Activated naive CD8-positive, alpha-beta T cell (primary cell): ENCODE results near the gene CKAP2.
"Not testable (repeated sequence)": the region's sequence is repeated elsewhere in the genome, so short reads cannot be mapped to it uniquely, and the experiment has no call there.

Source experiments
- H3K27ac Mint-ChIP-seq: one replicate; pipeline ENCODE4 v1.8.0; 2021; ENCODE audit warnings: mixed read lengths
- H3K27me3 Mint-ChIP-seq: one replicate; pipeline ENCODE4 v1.8.0; 2021; ENCODE audit warnings: mixed read lengths
- H3K36me3 Mint-ChIP-seq: one replicate; pipeline ENCODE4 v1.8.0; 2021; ENCODE audit warnings: mixed read lengths
- H3K4me1 Mint-ChIP-seq: one replicate; pipeline ENCODE4 v1.8.0; 2021; ENCODE audit warnings: low read depth, mixed read lengths
- H3K4me3 Mint-ChIP-seq: one replicate; pipeline ENCODE4 v1.8.0; 2021; ENCODE audit warnings: mild to moderate bottlenecking, mixed read lengths
- H3K9me3 Mint-ChIP-seq: one replicate; pipeline ENCODE4 v1.8.0; 2021; ENCODE audit warnings: low read depth, mixed read lengths

Gene CKAP2

DNA sequence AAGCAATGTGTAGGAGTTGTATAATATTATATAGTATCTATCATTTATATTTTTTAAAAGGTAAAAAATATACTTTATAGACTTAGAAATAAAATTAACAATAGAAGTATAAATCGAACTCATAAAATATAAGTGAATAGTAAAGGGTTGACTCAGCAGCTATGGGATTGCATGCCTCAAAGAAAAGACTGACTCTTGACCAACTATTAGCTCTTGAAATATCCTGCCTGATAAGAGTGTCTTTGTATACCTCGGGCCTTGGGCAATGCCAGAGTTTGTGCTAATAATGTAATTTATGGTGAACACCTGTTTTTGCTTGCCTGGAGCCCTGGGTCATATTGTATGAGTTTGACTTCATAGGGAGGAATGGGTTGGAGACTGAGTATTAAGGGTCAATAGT lies 31.8 kb downstream of the CKAP2 start:
- H3K36me3 Mint-ChIP-seq, H3K27ac Mint-ChIP-seq, H3K4me1 Mint-ChIP-seq, H3K9me3 Mint-ChIP-seq, H3K27me3 Mint-ChIP-seq, H3K4me3 Mint-ChIP-seq: not testable (repeated sequence)

DNA sequence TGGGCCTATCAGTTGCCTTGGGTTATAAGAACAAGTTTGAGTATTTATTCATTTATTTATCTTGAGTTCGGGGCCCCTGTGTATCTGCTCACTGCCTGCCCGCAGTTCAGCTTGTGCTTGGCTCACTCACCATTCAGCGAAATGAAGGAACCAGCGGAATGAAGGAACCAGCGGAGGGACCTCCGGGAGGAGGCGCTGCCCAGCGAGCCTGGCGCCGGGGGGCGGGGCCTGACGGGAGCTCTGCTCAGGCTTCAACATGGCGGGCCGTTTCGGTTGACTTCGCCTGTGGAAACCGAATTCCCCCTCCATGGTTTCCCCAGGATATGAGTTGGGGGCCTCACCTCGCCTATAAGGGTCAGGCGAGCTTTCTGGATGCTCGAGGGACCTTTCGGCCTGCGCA lies 33.5 kb downstream of the CKAP2 start:
- not testable (repeated sequence) for H3K27ac Mint-ChIP-seq, H3K27me3 Mint-ChIP-seq, H3K4me1 Mint-ChIP-seq, H3K36me3 Mint-ChIP-seq, H3K4me3 Mint-ChIP-seq, H3K9me3 Mint-ChIP-seq

DNA sequence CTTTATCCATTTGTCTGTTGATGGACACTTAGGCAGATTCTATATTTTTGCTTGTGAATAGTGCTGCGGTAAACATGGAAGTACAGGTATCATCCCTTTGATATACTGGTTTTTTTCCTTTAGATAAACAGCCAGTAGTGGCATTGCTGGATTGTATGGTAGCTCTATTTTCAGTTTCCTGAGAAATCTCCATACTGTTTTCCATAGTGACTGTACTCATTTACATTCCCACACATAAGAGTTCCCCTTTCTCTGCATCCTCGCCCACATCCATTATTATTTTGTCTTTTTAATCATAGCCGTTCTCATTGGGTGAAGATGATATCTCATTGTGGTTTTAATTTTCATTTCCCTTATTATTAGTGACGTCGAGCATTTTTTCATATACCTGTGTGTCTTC lies 35.7 kb downstream of the CKAP2 start:
- H3K4me3 Mint-ChIP-seq, H3K27ac Mint-ChIP-seq, H3K4me1 Mint-ChIP-seq, H3K36me3 Mint-ChIP-seq, H3K9me3 Mint-ChIP-seq, H3K27me3 Mint-ChIP-seq: not testable (repeated sequence)

DNA sequence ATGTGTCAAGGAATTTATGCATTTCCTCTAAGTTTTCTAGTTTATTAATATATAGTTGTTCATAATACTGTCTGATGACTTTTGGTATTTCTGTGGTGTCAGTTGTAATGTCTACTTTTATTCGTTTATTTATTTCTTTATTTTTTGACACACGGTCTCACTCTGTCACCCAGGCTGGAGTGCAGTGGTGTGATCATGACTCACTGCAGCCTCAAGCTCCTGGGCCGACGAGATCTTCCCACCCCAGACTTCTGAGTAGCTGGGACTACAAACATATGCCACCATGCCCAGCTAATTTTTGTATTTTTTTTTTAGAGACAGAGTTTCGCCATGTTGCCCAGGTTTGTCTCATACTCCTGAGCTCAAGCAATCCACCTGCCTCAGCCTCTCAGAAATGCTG lies 39.0 kb downstream of the CKAP2 start:
- H3K4me3 Mint-ChIP-seq, H3K27ac Mint-ChIP-seq, H3K27me3 Mint-ChIP-seq, H3K36me3 Mint-ChIP-seq, H3K4me1 Mint-ChIP-seq, H3K9me3 Mint-ChIP-seq: not testable (repeated sequence)

DNA sequence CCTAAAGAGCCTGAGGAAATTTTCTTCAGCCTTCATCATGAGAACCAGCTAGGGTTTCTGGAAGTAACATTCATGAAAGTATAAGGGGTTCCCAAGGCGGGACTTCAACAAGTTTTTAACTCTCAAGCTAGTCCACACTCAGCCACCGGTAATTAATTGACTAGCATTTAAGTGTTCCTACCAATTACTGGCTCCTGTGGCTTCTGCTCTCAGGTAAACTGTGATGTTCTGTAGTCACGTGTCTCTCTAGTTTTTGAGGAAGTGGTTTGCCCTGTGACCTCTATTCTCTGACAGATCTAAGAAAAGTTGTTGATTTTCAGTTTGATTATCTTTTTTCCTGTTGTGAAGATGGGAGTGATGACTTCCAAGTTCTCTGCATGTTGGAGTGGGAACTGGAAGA lies 42.7 kb downstream of the CKAP2 start:
- not testable (repeated sequence) for H3K27me3 Mint-ChIP-seq, H3K4me1 Mint-ChIP-seq, H3K27ac Mint-ChIP-seq, H3K36me3 Mint-ChIP-seq, H3K9me3 Mint-ChIP-seq, H3K4me3 Mint-ChIP-seq

DNA sequence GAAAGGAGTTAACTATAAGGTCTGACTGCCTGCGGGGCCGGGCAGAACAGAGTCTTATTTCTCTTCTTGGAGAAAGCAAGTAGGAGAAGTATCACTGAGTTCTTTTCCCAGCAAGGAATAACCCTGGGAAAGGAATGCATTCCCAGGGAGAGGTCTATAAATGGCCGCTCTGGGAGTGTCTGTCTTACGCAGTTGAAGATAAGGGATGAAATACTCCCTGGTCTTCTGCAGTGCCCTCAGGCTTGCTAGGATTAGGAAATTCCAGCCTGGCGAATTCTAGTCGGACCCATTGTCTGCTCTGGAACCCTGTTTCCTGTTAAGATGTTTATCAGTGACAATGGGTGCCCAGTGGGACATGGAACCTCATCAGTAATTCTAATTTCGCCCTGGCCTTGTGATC lies 47.0 kb downstream of the CKAP2 start:
- not testable (repeated sequence) for H3K36me3 Mint-ChIP-seq, H3K9me3 Mint-ChIP-seq, H3K4me3 Mint-ChIP-seq, H3K4me1 Mint-ChIP-seq, H3K27ac Mint-ChIP-seq, H3K27me3 Mint-ChIP-seq

DNA sequence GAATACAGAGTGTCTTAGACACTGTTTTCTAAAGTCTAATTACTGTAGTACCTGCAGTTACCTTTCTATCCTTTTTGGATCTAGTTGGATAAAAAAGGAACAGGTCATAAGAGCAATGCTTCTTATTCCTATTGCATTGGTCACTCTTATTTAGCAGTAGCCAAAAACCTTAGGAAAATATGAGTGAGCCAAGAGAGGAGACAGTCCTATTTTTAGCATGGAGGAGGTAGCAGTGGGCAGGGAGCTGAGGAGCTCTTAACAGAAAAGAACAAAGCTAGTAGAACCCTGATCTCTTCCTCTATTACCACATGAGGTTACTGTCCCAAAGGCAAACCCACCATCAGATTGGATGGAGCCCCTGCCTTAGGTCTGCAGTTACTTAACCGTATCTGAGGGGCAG lies 50.6 kb downstream of the CKAP2 start:
- H3K4me1 Mint-ChIP-seq, H3K27ac Mint-ChIP-seq, H3K36me3 Mint-ChIP-seq, H3K27me3 Mint-ChIP-seq, H3K9me3 Mint-ChIP-seq, H3K4me3 Mint-ChIP-seq: not testable (repeated sequence)

DNA sequence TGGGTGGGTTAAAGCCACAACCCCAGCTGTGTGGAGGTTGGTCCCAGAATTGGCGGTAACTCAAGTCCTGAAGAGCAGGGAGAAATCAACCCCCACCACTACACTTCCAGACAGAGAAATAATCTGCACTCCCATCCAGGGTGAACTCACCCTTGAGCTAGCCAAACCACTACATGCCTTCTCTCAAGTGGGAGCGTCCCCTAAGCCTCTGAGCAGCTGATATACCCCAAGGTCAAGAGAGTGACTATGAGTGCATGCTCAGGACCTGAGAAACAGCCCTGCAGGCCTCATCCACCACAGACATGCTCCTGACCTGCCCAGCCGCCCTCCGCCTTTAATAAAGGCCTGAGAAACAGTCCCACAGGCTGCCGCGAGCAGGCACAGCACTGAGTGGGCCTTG lies 54.3 kb downstream of the CKAP2 start:
- not testable (repeated sequence) for H3K27me3 Mint-ChIP-seq, H3K4me1 Mint-ChIP-seq, H3K27ac Mint-ChIP-seq, H3K4me3 Mint-ChIP-seq, H3K36me3 Mint-ChIP-seq, H3K9me3 Mint-ChIP-seq

DNA sequence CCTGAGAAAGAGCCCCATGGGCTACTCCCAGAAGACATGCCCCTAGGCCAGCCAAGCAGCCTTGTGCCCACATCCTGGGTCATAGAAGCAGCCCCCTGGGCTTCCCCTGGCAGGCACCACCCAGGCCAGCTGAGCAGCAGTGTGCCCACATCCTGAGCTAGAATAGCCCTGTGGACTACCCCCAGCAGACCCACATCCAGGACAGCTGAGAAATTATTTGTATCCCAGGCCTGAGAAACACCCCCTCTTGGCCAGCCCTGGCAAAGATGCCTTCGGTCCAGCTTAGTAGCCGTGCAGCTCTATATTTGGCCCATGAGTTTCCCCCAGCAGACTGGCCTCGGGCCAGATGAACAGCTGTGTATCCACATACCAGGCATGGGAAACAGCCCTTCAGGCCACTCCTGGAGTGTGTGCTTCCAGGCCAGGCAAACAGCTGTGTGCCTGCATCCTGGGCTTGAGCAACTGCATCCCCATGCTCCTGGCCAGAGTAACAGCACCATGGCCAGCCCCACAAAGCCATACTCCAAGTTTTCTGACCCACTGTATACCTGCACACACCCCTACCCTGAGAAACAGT lies 55.0 kb downstream of the CKAP2 start:
- not testable (repeated sequence) for H3K36me3 Mint-ChIP-seq, H3K4me3 Mint-ChIP-seq, H3K27ac Mint-ChIP-seq, H3K4me1 Mint-ChIP-seq, H3K9me3 Mint-ChIP-seq, H3K27me3 Mint-ChIP-seq

DNA sequence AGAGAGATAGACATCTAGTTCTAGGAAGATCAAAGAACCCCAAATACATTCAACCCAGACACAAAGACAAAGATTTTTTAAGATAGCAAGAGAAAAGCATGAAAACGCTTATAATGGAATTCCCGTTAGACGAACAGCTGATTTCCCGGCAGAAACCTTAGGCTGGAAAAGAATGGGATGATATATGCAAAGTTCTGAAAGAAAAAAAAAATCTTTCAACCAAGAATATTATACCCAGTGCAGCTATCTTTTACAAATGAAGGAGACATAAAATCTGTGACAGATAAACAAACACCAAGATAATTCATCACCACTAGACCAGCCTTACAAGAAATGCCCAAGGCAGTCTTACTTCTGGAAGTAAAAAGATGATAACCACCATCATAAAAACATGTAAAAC lies 56.3 kb downstream of the CKAP2 start:
- H3K27ac Mint-ChIP-seq, H3K4me3 Mint-ChIP-seq, H3K36me3 Mint-ChIP-seq, H3K27me3 Mint-ChIP-seq, H3K9me3 Mint-ChIP-seq, H3K4me1 Mint-ChIP-seq: not testable (repeated sequence)

DNA sequence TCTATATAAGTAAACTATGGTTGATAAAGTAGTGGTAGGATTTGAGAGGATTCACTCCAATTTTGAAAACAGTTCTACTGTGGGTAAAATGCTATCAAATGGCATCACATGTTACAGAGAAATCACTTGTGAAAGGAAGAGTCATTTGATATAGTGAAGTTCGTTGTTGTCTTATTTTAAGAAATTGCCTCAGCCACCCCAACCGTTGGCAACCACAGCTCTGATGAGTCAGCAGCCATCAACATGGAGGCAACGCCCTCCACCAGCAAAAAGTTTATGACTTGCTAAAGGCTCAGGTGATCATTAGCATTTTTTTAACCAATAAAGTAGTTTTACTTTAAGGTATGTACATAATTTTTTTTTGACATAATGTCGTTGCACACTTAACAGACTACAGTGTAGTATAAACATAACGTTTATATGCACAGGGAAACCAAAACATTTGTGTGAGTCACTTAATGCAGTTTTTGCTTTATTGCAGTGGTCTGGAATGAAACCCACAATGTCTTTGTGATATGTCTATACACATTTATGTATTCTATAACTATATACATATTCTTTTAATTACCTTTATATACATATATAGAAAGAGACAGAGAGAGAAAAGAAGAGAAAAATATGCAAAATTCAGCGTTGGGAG lies 58.8 kb downstream of the CKAP2 start:
- H3K36me3 Mint-ChIP-seq, H3K27me3 Mint-ChIP-seq, H3K4me1 Mint-ChIP-seq, H3K27ac Mint-ChIP-seq, H3K9me3 Mint-ChIP-seq, H3K4me3 Mint-ChIP-seq: not testable (repeated sequence)

DNA sequence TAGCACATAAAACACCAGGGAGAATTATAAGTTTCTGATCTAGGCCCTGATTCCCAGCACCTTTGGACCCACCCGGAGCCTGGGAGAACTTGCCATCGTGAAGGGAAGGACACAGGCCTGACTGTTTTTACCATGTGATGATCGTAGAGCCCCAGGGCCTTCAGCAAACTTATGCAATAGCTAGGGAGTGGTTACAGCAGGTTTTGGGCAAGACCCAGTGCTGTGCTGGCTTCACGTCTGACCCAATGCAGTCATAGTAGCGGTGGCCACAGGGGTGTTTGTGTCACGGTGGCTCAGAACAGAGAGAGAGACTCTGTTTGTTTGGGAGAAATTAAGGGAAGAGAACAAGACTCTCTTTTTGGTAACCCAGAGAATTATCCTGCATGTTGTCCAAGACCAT lies 68.0 kb downstream of the CKAP2 start:
- not testable (repeated sequence) for H3K4me3 Mint-ChIP-seq, H3K36me3 Mint-ChIP-seq, H3K4me1 Mint-ChIP-seq, H3K27me3 Mint-ChIP-seq, H3K9me3 Mint-ChIP-seq, H3K27ac Mint-ChIP-seq
